Vagina (tissue), 2 donors: ENCODE measurements around the gene PARP6.

Source experiments
- POLR2A ChIP-seq, 2 donors: fragments of 450-650 bp; IDR thresholded peaks; one replicate each; pipeline ENCODE4 v1.6.1; 2017; ENCODE audit warnings: antibody characterized with exemption in 2 of 2, mild to moderate bottlenecking in 2 of 2, moderate library complexity in 2 of 2
- POLR2AphosphoS5 ChIP-seq, 2 donors: sonication (generic); formaldehyde crosslinking; IDR thresholded peaks; one replicate each; pipeline ENCODE4 v1.9.0; 2017; ENCODE audit warnings: antibody characterized with exemption in 2 of 2, mild to moderate bottlenecking in 2 of 2, low read depth in 1 of 2; ENCODE audit not compliant: insufficient read depth in 1 of 2
- TF ChIP-seq, protein P1 (sequence below), 3 experiments: fragments of 450-650 bp in 2 of 3; fragments of 200-600 bp in 1 of 3; sonication (generic) in 1 of 3; IDR thresholded peaks; one replicate each; pipeline ENCODE4 v1.5.1; 2017 to 2019; ENCODE audit warnings: antibody characterized with exemption in 3 of 3, mild to moderate bottlenecking in 2 of 3, moderate library complexity in 2 of 3

DNA sequence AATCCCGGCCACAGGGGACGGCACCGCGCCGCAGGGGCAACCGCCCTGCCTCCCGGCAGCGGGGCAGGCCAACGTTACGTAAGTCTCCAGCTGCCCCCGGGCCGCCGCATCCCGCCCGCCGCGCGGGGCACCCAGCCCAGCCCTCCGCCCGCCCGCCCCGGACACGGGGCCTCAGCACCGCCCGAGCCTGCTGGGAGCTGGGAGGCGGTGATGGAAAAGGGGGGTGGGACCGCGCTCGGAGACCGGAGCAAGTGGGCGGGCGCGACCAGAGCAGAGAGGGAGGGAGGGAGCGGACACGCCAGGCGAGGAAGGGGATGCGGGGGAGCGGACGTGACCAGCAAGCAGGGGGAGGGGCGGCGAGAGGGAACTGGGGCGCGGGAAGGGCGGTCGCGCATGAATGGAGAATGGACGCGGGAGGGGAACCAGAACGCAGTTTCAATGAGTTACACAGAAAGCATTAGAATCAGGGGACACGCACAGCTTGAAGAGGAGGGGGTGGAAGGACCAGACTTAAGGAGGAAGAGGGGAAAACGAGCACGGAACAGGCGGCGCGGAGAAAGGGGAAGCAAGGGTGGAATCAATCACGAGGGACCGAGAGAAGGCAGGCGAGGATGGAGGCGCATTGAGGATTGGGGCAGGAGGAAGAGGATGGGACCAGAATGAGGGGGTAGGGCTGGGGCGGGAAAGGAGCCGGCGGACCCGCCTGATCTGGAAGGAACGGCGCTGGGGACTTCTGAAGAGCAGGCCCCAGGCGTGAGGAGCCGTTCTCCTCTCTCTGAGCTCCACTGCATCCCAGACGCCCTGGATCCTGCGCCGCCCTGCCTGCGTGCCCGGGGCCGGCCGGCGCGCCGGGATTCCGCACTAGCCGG, 41.9 kb downstream of the PARP6 start:
- TF ChIP-seq, protein P1, sequence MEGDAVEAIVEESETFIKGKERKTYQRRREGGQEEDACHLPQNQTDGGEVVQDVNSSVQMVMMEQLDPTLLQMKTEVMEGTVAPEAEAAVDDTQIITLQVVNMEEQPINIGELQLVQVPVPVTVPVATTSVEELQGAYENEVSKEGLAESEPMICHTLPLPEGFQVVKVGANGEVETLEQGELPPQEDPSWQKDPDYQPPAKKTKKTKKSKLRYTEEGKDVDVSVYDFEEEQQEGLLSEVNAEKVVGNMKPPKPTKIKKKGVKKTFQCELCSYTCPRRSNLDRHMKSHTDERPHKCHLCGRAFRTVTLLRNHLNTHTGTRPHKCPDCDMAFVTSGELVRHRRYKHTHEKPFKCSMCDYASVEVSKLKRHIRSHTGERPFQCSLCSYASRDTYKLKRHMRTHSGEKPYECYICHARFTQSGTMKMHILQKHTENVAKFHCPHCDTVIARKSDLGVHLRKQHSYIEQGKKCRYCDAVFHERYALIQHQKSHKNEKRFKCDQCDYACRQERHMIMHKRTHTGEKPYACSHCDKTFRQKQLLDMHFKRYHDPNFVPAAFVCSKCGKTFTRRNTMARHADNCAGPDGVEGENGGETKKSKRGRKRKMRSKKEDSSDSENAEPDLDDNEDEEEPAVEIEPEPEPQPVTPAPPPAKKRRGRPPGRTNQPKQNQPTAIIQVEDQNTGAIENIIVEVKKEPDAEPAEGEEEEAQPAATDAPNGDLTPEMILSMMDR (IDR thresholded peaks at IDR 0.05), result no peak
- TF ChIP-seq POLR2A (IDR thresholded peaks at IDR 0.05) (peak in 1 of 2 donors; percentile 76), POLR2AphosphoS5 (IDR thresholded peaks at IDR 0.05; ENCODE audit: insufficient read depth in 1 of 2, low read depth in 1 of 2) (peak; percentile 10 to 74)
